SU-DHL-6 (cell line): Measurements from ENCODE around the gene CYP39A1.

Source experiments
- EZH2phosphoT487 ChIP-seq: fragments of 200-600 bp; sonication (generic), shearing (Covaris generic); conservative IDR thresholded peaks from 2 replicates; pipeline ENCODE4 v1.6.1; 2018; ENCODE audit warnings: mild to moderate bottlenecking, antibody characterized with exemption, low read length, moderate library complexity, mixed read lengths
- TF ChIP-seq, protein P1 (sequence below): fragments of 200-600 bp; sonication (generic); IDR thresholded peaks from one replicate; pipeline ENCODE4 v1.5.1; 2017; ENCODE audit warnings: antibody characterized with exemption, mild to moderate bottlenecking, low read length, moderate library complexity; ENCODE audit not compliant: insufficient read depth, poor library complexity, severe bottlenecking

DNA sequence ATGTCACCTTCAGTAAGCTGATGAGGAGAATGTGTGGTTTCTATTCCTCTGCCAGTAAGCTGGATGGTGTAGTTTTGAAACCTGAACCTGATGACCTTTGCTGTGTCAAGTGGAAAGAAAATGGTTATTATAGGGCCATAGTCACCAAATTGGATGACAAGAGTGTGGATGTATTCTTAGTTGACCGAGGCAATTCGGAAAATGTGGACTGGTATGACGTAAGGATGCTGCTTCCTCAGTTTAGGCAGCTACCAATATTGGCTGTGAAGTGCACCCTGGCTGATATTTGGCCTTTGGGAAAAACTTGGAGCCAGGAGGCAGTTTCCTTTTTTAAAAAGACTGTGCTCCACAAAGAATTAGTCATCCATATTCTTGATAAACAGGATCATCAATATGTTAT, 37.0 kb upstream of the CYP39A1 start:
- TF ChIP-seq, protein P1, sequence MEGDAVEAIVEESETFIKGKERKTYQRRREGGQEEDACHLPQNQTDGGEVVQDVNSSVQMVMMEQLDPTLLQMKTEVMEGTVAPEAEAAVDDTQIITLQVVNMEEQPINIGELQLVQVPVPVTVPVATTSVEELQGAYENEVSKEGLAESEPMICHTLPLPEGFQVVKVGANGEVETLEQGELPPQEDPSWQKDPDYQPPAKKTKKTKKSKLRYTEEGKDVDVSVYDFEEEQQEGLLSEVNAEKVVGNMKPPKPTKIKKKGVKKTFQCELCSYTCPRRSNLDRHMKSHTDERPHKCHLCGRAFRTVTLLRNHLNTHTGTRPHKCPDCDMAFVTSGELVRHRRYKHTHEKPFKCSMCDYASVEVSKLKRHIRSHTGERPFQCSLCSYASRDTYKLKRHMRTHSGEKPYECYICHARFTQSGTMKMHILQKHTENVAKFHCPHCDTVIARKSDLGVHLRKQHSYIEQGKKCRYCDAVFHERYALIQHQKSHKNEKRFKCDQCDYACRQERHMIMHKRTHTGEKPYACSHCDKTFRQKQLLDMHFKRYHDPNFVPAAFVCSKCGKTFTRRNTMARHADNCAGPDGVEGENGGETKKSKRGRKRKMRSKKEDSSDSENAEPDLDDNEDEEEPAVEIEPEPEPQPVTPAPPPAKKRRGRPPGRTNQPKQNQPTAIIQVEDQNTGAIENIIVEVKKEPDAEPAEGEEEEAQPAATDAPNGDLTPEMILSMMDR, result no peak
- no peak for TF ChIP-seq EZH2phosphoT487
